ENCODE measurements around the gene GPSM3. TPM values are rescaled to one million over a fixed set of nuclear protein-coding genes. Genes with fewer than 3 reads are reported as not detected.
A peak's percentile ranks its signal among the peaks of the same experiment; 100 is the strongest.

Gene GPSM3
- total RNA-seq, 4 donors from 2014 or later, result 5.9 to 17.7 (median 8.8) TPM

DNA sequence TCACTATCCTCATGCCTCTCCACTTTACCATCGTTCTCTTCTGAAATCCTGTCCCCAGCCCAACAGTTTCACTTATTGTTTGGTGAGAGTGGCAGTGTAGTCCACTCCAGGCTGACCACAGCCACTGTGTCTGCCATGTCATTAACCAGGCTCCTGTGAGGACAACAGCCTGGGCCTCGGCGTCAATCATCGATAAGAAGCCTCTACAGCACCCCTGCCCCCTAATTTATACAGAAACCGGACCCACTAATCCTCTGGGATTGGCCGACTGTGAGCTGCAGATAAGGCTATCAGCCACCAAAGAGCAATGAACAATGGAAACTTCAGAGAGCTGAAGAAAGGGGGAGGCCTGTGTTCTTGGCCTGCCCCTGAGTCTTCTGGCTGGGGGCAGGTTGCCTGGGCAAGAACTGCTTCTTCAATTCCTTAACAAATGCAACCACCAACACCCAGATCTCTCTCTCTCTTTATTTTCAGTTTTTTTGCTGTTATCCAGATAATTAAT lies 24.6 kb downstream of the GPSM3 start:
- peaks cover 0 to 84% (median 3%) of the 10 kb centered on the region in 3 donors for H3K36me3 ChIP-seq
- WGBS, 2 donors, result 45 to 57% methylated on average over 6 of the region's 6 CpGs
- no peaks in the 10 kb centered on the region for H3K9me3 ChIP-seq
- H3K4me3 ChIP-seq, result no peak overlapping the region
- DNase-seq (ENCODE audit: low spot score in 2 of 2), result no peak
- peak overlapping the region; percentile 59 to 88 (median 68) for H3K27ac ChIP-seq
- TF ChIP-seq CTCF (IDR thresholded peaks at IDR 0.05) (no peak), EP300 (IDR thresholded peaks at IDR 0.05) (no peak), POLR2A (IDR thresholded peaks at IDR 0.05) (no peak)
- H3K27me3 ChIP-seq, result no peaks in the 10 kb centered on the region
- peaks cover 3 to 73% (median 18%) of the 10 kb centered on the region in 4 donors for H3K4me1 ChIP-seq

GRCh38 chr6:32167154-32167760 lies 25.2 kb downstream of the GPSM3 start:
- peaks cover 3 to 75% (median 19%) of the 10 kb centered on the region in 4 donors for H3K4me1 ChIP-seq
- WGBS, 2 donors, result 54 to 64% methylated on average over 32 of the region's 32 CpGs
- no peaks in the 10 kb centered on the region for H3K27me3 ChIP-seq
- H3K27ac ChIP-seq, result peak overlapping the region; percentile 59 to 88 (median 68)
- no peak for DNase-seq (ENCODE audit: low spot score in 2 of 2)
- H3K9me3 ChIP-seq, result no peaks in the 10 kb centered on the region
- H3K36me3 ChIP-seq, result peaks cover 0 to 89% (median 3%) of the 10 kb centered on the region in 3 donors
- TF ChIP-seq POLR2A (IDR thresholded peaks at IDR 0.05) (no peak), EP300 (IDR thresholded peaks at IDR 0.05) (no peak), CTCF (IDR thresholded peaks at IDR 0.05) (no peak)
- H3K4me3 ChIP-seq, result no peak overlapping the region

DNA sequence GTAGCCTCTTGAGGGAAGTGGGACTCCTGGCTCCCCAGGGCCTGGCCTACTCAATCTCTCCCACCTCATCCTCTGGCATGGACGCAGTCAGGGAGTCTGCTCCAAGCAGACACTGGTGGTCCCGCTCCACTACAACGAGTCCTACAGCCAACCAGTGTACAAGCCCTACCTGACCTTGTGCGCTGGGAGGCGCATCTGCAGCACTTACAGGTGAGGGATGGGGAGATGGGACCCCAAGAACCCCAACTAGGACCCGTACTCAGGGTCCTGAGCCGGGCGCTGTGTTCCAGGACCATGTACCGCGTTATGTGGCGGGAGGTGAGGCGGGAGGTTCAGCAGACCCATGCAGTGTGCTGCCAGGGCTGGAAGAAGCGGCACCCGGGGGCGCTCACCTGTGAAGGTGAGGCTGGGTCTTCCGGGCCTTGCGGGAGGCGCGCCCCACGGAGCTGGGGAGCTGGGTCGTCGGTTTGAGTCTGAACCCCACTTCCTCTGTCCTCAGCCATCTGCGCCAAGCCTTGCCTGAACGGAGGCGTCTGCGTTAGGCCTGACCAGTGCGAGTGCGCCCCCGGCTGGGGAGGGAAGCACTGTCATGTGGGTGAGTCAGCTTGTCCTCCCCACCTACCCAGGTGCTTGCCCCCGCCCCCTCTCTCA lies 25.9 kb downstream of the GPSM3 start:
- H3K36me3 ChIP-seq, result peaks cover 0 to 96% (median 3%) of the 10 kb centered on the region in 3 donors
- H3K4me3 ChIP-seq, result peak overlapping the region in 2 of 4 donors; percentile 15 to 27
- TF ChIP-seq CTCF (IDR thresholded peaks at IDR 0.05) (no peak), EP300 (IDR thresholded peaks at IDR 0.05) (no peak), POLR2A (IDR thresholded peaks at IDR 0.05) (no peak)
- WGBS, 2 donors, result 62 to 69% methylated on average over 16 to 29 of the region's 30 CpGs
- H3K9me3 ChIP-seq, result no peaks in the 10 kb centered on the region
- no peaks in the 10 kb centered on the region for H3K27me3 ChIP-seq
- H3K4me1 ChIP-seq, result peaks cover 3 to 76% (median 19%) of the 10 kb centered on the region in 4 donors
- peak overlapping the region; percentile 59 to 88 (median 68) for H3K27ac ChIP-seq
- no peak for DNase-seq (ENCODE audit: low spot score in 2 of 2)

- peaks cover 0 to 60% (median 18%) of the 10 kb centered on the region in 4 donors for H3K4me1 ChIP-seq
- H3K9me3 ChIP-seq, result no peaks in the 10 kb centered on the region
- no peaks in the 10 kb centered on the region for H3K27me3 ChIP-seq
- no peak for TF ChIP-seq EP300 (IDR thresholded peaks at IDR 0.05)
- H3K36me3 ChIP-seq, result peaks cover 0 to 94% (median 3%) of the 10 kb centered on the region in 3 donors
- DNase-seq (ENCODE audit: low spot score in 2 of 2), result no peak
- peak within 1 kb of the TSS; percentile 61 to 88 (median 70) for H3K27ac ChIP-seq
- peak within 1 kb of the TSS in 1 of 4 donors; percentile 36 for H3K4me3 ChIP-seq
Observed at GRCh38 chr6:32164295-32164694, 28.1 kb downstream of the GPSM3 start, which contains the start of gene EGFL8. Gene EGFL8, plus strand, starts transcription at chr6:32164595. Its CDS starts 1,571 bp downstream, at chr6:32166166.

DNA sequence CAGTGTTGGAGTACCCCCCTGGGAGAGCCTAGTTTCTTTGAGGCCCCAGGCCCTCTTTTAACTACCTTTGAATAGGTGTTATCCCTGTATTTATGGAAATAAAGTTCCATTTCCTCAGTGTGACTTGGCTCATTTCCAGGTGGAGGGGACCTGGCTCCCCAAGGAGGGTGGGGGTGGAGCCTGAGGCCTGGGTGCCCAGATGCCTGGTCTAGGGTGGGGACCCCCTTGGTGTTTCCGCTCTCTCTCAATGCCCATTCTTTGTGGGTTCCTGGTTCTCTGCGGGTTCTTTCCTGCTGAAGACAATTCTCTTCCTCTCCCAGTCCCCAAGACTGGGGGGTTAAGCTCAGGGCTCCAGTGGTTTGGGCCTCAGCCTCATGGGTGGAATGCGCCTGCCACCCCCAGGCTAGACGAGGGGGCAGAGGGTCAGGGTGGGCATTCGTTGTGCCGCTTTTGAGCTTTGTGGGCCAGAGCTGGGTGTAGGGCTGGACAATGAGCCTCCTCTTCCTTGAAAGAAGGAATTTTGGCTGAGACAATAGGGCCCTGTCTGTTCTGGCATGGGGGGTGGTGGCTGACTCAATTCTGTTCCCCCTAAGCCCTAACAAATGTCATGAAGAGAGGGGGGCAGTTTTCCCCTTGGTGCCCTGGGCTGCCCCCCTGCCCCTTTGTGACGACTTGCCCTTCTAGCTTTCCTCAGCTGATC lies 28.7 kb downstream of the GPSM3 start:
- no peak for DNase-seq (ENCODE audit: low spot score in 2 of 2)
- H3K9me3 ChIP-seq, result no peaks in the 10 kb centered on the region
- H3K27me3 ChIP-seq, result no peaks in the 10 kb centered on the region
- peak; percentile 47 to 87 for TF ChIP-seq EP300 (IDR thresholded peaks at IDR 0.05)
- peak in 1 of 5 experiments; percentile 26 for TF ChIP-seq CTCF (IDR thresholded peaks at IDR 0.05)
- peak in 1 of 2 donors; percentile 37 for TF ChIP-seq POLR2A (IDR thresholded peaks at IDR 0.05)
- peak overlapping the region; percentile 61 to 88 (median 70) for H3K27ac ChIP-seq
- H3K4me1 ChIP-seq, result peaks cover 0 to 54% (median 15%) of the 10 kb centered on the region in 4 donors
- peaks cover 0 to 92% (median 3%) of the 10 kb centered on the region in 3 donors for H3K36me3 ChIP-seq
- peak overlapping the region in 1 of 4 donors; percentile 36 for H3K4me3 ChIP-seq
- WGBS, 2 donors, result 34 to 52% methylated on average over 7 of the region's 7 CpGs

Data from tibial nerve (tissue), 4 donors.